GM23248 (cell line): ENCODE measurements around the gene ATP2B2.

ENCODE experiments used
- EZH2 ChIP-seq: fragments of 200-600 bp; sonication (generic); IDR thresholded peaks from 2 replicates; pipeline ENCODE4 v1.6.1; 2018; ENCODE audit warnings: antibody characterized with exemption, mild to moderate bottlenecking; ENCODE audit not compliant: insufficient read depth, poor library complexity, severe bottlenecking
- EZH2phosphoT487 ChIP-seq: fragments of 200-600 bp; sonication (generic); IDR thresholded peaks from 2 replicates; pipeline ENCODE4 v1.6.1; 2018; ENCODE audit warnings: antibody characterized with exemption, moderate library complexity, mild to moderate bottlenecking, low read depth; ENCODE audit not compliant: insufficient read depth

DNA sequence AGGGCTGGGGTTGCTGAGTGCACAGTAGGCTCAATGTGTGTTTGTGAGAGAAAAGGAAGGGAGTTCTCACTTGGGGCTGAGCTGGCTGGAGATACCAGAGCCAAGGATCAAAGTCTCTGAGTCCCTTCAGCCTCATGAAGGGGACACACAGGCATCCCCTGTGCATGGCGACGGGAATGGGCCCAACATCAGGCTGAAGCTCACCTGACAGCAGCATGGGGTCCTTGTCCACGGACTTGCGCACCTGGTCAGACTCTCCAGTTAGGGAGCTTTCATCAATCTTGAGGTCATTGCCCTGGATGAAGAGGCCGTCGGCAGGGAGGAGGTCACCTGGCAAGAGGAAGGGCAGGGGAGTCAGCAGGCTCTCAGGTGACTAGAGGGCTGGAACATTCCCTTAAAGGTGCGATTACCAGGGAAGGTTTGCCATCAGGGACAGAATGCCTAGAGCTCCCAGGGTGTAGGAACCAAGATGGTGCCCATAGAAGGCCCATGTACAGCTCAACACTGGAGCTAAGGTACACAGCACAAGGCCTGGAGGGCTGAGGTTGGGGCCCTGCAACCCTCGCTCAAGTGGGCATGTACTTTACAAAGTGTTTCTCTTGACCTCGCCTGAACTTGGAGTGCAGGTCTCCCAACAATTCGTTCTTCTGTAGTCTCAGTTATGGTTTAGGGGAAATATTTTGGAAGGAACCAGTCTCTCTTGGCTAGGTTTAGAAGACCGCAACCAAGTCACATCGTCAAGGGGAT is 104.5 kb downstream of the ATP2B2 start:
- no peak for TF ChIP-seq EZH2
- no peak for TF ChIP-seq EZH2phosphoT487
